ENCODE measurements around the gene XPO6.
A peak's percentile ranks its signal among the peaks of the same experiment; 100 is the strongest.

The XPO6 gene

GRCh38 chr16:28182801-28183200 is 29.0 kb downstream of the XPO6 start:
- DNase-seq (ENCODE audit: low spot score): no peak

- DNase-seq (ENCODE audit: low spot score): peak; percentile 44
Observed at GRCh38 chr16:28182183-28182582, 29.6 kb downstream of the XPO6 start.

GRCh38 chr16:28181515-28181914 is 30.2 kb downstream of the XPO6 start:
- no peak for DNase-seq (ENCODE audit: low spot score)

GRCh38 chr16:28180655-28181460 is 30.9 kb downstream of the XPO6 start:
- DNase-seq (ENCODE audit: low spot score): no peak

GRCh38 chr16:28179354-28179753 is 32.4 kb downstream of the XPO6 start:
- peak; percentile 22 for DNase-seq (ENCODE audit: low spot score)

- DNase-seq (ENCODE audit: low spot score): no peak
Observed at GRCh38 chr16:28175715-28176114, 36.0 kb downstream of the XPO6 start.

- no peak for DNase-seq (ENCODE audit: low spot score)
Observed at GRCh38 chr16:28172336-28172735, 39.4 kb downstream of the XPO6 start.

- DNase-seq (ENCODE audit: low spot score): no peak
Observed at GRCh38 chr16:28171816-28172215, 39.9 kb downstream of the XPO6 start.

GRCh38 chr16:28168991-28169554 is 42.7 kb downstream of the XPO6 start:
- DNase-seq (ENCODE audit: low spot score): peak; percentile 63

- DNase-seq (ENCODE audit: low spot score): no peak
Observed at GRCh38 chr16:28167730-28168129, 44.0 kb downstream of the XPO6 start.

- DNase-seq (ENCODE audit: low spot score): no peak
Observed at GRCh38 chr16:28167221-28167620, 44.5 kb downstream of the XPO6 start.

- DNase-seq (ENCODE audit: low spot score): peak; percentile 33
Observed at GRCh38 chr16:28166394-28167208, 45.2 kb downstream of the XPO6 start.

GRCh38 chr16:28165598-28165997 is 46.2 kb downstream of the XPO6 start:
- DNase-seq (ENCODE audit: low spot score): no peak

- DNase-seq (ENCODE audit: low spot score): no peak
Observed at GRCh38 chr16:28164140-28164539, 47.6 kb downstream of the XPO6 start.

GRCh38 chr16:28163699-28164098 is 48.1 kb downstream of the XPO6 start:
- no peak for DNase-seq (ENCODE audit: low spot score)

GRCh38 chr16:28162326-28162877 is 49.4 kb downstream of the XPO6 start:
- DNase-seq (ENCODE audit: low spot score): no peak

- no peak for DNase-seq (ENCODE audit: low spot score)
Observed at GRCh38 chr16:28161626-28162025, 50.1 kb downstream of the XPO6 start.

- no peak for DNase-seq (ENCODE audit: low spot score)
Observed at GRCh38 chr16:28158136-28158535, 53.6 kb downstream of the XPO6 start.

GRCh38 chr16:28156056-28156680 is 55.6 kb downstream of the XPO6 start:
- DNase-seq (ENCODE audit: low spot score): no peak

GRCh38 chr16:28155293-28155692 is 56.5 kb downstream of the XPO6 start:
- no peak for DNase-seq (ENCODE audit: low spot score)

- no peak for DNase-seq (ENCODE audit: low spot score)
Observed at GRCh38 chr16:28151180-28151579, 60.6 kb downstream of the XPO6 start.

Measured in CD4-positive, alpha-beta T cell treated with Interleukin-15 for 4 hours (primary cell).